Cardiac septum (tissue), 1 donor: Measurements from ENCODE around the gene NOTCH4. TPM values are rescaled to one million over a fixed set of nuclear protein-coding genes. Genes with fewer than 3 reads are reported as not detected.
"Not testable (repeated sequence)": the region's sequence is repeated elsewhere in the genome, so short reads cannot be mapped to it uniquely, and the experiment has no call there.

ENCODE experiments used
- DNase-seq: peaks from one replicate; pipeline ENCODE4 v3.0.0-alpha.2; 2020; ENCODE audit warnings: low spot score
- intact Hi-C: fragments of 100-400 bp; cut with DNase I; formaldehyde crosslinking; loops from one replicate; pipeline ENCODE4 v1.14.0; 2022
- total RNA-seq: library from RNA; stranded (reverse); fragmentation: NEBNext Ultra II Directional; extraction: Animal tissue kit (Norgen Biotek cat#: 25700); gene quantifications from one replicate; pipeline ENCODE4 v1.2.1, GENCODE V29; 2021
- donor health status: DM: no; HTN: no; CAD: no.

NOTCH4 gene
- total RNA-seq, 1 donor from 2014 or later = 31.2 TPM

DNA sequence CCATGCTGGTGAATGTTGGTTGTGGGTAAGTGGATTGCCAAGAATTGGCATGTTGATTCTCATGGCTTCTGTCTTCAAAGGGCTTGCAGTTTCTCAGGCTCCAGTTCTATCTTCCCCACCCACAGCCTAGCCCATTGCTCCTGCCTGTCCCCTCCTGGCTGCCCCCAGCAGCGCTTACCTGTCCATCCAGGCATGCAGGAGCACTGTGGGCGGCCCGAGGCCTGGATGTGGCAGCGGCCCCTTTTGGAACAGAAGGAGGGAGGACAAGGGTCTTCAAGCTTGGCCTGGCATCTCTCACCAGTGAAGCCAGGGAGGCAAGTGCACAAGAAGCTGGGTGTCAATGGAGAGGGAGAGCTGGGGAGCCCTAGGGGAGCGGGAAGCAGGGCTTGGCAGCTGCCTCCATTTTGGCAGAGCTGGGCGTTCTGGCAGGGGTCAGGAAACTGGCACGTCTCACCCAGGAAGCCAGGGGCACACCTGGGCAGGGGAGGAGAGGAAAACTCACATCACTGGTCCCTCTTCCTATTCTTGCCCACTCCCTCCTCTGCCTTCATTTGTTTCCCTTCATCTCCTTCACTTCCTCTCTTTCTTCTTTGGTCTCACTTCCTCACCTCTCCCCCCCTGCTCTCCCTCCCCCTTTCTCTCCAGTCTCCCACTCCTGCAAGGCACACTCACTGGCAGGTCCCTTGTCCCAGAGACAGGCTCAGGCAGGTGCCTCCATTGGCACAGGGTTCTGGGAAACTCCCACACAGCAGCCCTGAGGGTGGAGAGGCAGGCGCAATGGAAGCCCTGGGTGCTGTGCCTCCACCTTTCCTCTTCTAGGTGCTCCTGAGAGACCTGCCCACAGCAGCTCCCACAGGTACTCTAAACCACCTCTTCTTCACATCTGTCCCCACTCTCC is 1.3 kb downstream of the NOTCH4 start:
- no peak for DNase-seq
- intact Hi-C loops = no loop called here

DNA sequence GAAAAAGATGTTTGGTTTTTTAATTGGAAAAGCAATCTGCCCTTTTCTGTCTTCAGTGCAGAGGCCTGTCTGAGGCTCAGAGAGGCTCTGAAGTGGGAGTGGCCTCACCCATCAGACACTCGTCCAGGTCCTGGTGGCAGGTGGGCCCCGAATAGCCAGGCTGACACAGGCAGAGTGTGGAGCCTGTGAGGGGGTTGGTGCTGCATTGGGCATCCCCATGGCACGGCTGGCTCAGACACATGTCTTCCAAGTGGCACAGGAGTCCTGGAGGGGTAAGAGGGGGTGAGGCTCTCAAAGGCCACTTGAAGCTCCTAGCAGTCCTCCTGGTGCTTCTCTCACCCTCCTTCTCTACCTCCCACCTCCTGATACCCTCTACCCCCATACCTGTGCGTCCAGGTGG is 3.8 kb downstream of the NOTCH4 start:
- intact Hi-C loops = no loop called here
- DNase-seq = no peak

DNA sequence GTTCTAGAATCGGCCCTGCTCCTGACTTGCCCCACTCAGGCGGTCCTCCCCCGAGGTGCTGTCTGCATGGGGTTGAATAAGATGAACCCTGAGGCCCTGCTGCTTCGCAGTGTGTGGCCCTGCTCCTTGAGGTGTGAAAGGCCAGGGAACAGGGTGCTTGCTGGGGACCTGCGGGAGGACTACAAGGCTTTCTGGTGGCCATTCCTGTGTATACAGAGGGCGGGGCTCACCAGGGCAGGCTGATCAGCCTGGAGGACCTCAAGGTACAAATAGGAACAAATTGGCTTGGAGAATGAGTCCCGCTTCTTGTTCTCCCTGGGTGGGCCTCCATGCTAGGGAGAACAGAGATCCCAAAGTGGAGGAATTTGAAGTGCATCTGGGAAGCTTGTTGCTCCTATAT is 5.7 kb downstream of the NOTCH4 start:
- DNase-seq = no peak
- intact Hi-C loops = no loop called here

DNA sequence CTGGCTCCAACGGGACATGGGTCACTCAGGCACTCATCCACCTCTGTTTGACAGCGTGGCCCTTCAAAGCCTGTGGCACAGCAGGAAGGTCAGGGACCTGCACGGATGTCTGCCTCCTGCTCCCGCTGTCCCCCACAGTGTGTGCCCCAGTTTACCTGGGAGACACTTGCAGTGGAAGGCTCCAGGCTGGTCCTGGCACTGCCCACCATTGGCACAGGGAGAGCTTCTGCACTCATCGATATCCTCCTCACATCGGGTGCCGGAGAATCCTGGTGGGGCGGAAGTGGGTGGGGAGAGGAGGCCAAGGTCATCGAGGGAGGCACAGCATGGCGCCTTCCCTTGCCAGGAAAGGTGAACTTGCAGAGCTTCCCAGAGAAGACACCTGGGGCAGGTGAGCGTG is 6.9 kb downstream of the NOTCH4 start:
- intact Hi-C loops = no loop called here
- DNase-seq = no peak

DNA sequence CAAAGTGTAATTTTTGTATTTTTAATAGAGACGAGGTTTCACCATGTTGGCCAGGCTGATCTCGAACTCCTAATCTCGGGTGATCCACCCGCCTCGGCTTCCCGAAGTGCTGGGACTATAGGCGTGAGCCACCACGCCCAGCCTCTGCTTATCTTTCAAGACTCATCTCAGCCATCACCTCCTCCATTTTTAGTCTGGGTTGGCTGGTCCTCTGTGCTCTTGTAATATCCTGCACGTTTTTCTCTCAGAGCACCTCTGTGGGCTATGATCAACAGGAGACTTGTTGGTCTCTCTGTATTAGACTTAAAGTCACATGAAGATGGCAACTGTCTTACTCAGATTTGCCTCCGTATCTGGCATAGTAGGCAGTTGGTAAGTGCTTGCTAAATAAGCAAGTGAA is 7.6 kb downstream of the NOTCH4 start:
- DNase-seq = no peak
- intact Hi-C loops = no loop called here

DNA sequence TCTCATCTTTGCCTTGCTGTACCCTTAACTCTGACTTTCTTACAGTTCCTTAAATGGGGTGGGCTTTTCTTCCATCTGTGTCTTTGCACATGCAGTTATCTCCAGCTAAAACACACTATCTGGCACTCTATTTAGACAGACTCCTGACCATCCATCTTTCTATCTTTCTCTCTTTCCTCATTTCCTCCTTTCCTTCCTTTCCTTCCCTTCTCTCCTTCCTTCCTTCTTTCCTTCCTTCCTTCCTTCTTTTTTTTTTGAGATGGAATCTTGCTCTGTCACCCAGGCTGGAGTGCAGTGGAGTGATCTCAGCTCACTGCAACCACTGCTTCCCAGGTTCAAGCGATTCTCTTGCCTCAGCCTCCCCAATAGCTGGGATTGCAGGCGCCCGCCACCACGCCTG is 8.2 kb downstream of the NOTCH4 start:
- intact Hi-C loops = no loop called here
- no peak for DNase-seq

DNA sequence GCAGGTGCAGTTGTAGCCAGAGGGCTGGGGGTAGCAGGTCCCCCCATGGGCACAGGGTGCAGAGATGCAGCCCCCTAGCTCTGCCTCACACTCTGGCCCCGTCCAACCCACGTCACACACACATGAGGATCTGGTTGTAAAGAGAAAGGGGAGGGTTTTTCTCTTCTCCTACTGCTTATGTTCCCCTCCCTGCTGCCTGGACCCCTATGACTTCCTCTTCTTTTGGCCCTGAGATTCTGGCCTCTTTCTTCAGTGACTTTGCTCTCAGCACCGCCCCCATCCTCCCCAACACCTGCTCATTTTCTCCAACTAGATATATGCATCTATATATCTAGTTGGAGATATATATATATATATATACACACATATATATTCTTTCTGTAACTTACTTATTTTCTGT is 9.7 kb downstream of the NOTCH4 start:
- intact Hi-C loops = no loop called here
- DNase-seq = no peak

DNA sequence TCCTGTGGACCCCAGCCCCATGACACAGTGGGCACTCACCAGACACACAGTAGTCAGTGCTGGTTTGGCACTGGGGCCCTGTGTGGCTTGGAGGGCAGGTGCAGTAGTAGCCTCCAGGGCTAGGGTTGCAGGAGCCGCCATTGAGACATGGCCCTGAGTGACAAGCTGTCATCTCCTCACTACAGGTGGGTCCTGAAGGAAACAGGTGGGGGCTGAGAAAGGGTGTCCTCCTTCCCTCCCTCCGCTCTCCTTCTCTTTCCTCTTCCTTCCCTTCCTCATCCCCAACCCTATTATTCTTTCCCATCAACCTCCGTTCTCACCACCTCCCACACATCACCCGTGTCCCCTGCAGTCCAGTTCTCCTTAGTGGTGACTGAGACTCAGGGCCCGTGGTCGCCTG is 10.2 kb downstream of the NOTCH4 start:
- no peak for DNase-seq

DNA sequence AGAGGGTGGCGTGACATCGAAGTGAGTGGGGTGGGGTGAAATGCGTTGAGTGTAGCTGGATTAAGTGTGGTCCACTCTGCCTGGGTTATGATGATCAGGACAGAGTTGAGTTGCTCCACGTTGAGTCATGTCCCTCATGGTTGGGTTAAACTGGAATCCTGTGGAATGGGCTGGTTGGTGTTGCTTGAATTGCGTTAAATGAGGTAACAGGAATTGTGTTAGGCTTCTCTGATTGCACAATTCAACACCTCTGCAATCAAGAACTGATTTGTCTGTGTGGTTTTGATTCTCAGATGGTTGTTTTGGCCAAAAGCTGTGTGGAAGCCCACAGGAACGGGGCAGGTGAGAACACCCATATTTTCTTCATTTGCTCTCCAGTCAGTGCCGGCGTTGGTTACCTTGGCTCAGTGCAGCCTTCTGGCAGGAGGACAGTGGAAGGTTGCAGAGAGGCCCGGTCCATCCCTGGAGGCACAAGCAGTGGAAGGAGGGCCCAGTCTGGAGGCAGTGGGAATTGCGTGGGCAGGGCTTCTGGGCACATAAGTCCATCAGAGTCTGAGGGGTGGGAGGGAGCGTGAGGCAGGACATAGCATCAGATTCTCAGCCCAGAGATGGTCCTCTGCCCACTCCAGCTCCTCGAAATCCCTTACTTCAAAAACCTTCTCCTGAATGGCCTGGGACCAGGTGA is 11.6 kb downstream of the NOTCH4 start:
- intact Hi-C loops = no loop called here

More for the DNA sequence above, 10.2 kb downstream of the NOTCH4 start:
- intact Hi-C loops = no loop called here

DNA sequence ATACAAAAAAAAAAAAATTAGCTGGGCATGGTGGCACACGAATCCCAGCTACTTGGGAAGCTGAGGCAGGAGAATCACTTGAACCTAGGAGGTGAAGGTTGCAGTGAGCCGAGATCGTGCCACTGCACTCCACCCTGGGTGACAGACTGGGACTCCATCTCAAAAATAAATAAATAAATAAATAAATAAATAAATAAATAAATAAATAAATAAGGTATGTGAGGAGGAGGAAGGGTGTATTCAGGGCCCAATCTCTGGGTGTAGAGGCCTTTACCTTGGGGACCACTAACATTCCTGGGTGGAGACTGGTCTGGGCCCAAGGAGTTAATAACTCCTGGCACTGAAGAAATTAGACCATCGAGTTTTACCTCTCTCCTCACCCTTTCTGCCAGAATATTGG is 12.4 kb downstream of the NOTCH4 start:
- intact Hi-C loops, DNase-seq: not testable (repeated sequence)

More for the DNA sequence above, 11.6 kb downstream of the NOTCH4 start:
- DNase-seq = peak; percentile 53

DNA sequence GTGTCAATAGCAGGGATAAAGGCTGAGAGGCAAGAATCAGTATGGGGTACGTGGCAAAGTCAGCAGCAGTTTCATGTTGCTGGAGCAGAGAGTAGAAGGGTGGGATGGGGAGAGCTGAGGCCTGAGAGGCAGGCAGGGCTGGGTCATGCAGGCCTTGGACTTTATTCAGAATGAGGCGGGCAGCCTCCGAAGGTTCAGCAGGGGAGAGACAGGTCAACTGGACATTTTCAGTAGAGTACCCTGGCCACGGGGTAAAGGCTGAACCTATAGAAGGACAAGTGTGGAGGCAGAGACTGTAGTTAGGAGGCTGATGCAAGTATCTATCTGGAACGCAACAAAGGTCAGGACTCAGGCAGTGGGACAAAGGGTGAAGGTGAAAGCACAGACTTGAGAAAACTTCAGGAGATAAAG is 13.7 kb downstream of the NOTCH4 start:
- intact Hi-C loops = no loop called here

DNA sequence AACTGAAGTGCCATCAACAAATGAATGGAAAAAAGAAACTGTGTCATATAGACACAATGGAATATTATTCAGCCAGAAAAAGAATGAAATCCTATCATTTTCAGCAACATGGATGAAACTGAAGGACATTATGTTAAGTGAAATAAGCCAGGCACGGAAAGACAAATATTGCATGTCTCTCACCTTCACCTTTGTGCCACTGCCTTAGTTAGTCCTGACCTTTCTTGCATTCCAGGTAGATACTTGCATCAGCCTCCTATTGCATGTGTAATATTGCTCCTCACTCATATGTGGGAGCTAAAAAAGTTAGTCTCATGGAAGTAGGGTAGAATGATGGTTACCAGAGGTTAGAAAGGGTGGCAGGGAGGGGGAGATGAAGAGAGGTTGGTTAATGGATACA is 14.9 kb downstream of the NOTCH4 start:
- no peak for DNase-seq
- intact Hi-C loops = no loop called here

More for the DNA sequence above, 13.7 kb downstream of the NOTCH4 start:
- peak; percentile 51 for DNase-seq

DNA sequence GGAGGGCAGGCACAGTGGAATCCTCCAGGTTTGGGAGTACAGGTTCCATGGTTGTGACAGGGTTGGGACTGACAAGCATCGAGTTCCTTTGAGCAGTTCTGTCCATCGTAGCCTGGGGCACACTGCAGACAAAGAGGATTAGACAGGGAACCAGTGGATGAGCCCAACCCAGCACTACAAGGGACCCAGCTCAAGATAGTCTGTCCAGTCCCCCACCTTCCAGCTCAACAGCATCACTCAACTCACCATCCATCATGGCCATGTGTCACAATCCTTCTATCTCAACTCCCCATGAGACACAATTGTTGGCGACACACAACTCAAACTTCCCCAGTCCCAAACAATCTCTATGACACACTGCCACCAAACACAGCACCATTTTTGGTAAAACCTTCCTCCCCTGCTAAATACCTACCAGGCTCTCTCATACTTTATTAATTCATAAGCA is 19.6 kb downstream of the NOTCH4 start:
- DNase-seq = peak; percentile 71
- intact Hi-C loops = no loop called here

DNA sequence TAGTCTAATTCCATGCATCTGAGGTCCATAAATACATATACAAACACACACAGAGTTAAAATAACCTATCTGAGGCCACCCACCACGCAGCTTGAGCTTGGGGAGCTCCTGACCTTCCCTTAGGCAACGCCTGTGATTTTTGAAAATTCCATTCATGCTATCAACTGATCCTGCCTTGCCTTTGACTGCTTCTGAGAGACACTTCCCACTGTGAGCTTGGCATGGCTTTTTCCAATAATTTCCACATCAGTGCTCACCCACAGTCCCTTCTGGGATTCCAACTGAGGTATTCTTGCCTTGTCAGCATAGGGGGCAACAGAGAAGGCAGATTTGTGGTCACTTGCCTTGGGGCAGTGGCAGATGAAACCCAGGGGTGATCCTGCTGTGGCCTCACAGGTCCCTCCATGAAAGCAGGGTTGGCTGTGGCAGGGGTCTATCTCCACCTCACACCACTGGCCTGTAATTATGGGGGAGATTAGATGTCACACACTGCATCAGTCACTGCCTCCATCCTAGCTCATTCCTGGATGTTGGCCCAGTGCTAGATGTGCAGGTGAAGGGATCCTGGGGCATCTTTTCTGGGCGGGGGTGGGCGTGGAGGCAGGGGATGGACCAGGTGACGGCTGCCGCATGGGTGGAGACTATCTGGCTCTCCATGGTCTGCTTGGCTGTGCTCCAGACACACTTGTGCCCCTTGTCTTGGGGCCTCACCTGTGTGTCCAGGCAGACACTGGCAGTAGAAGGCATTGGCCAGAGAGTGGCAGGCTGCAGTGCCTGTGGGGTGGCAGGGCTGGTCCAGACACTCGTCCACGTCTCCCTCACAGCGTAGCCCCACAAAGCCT is 20.2 kb downstream of the NOTCH4 start:
- DNase-seq = peak; percentile 43
- intact Hi-C loops = no loop called here

DNA sequence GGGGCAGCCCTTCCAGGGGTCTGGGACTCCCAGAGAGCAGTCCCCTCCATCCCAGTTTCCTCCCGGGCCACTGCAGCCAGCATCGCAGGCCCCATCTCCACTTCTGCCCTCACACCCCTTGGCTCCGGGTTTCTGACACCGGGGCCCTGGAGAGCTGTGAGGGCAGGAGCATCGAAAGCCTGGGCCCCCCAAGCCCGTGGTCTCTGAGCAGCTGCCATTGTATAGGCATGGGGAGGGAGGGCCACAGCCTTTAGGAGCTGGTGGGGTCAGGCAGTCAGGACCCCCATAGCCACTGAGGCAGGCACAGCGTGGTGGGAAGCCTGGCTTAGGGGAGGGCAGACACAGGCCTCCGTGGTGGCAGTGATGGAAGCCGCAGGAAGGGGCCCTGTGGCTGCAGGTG is 21.7 kb downstream of the NOTCH4 start:
- intact Hi-C loops = no loop called here
- peak; percentile 47 for DNase-seq

DNA sequence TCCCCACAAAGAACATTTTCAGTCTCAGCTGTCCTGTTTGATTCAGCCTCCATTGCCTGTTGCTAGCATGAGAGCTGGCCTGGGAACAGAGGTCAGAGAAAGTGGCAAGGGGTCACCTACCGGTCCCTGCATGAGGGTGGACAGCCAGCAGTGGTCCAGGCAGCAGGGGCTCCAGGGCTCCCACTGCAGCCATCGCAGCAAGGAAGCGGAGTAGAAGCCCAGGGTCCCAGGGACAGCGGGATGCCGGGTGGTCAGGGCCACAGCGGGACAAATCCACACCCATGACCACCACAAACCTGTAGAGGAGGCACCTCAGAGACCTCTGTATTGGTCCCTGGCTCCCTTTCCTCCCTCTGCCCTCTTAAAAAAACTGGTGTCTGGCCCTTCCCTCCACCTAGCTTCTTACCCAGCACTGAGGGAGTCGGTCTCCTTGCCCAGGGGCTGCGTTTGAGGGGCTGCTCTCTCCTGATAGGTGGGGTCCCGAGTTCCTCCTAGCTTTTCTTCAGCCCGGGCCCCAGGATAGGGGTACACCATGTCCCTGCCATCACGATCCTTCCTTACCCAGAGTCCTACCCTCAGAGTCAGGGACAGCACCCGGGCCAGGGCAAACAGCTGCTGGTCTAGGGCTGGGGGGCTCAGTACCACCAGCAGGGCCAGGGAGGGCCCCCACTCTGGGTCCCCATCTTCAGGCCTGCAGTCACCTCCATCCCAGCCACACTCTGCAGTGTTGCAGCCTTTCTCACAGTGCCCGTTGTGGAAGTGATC is 23.0 kb downstream of the NOTCH4 start:
- peak; percentile 39 for DNase-seq
- intact Hi-C loops = no loop called here

DNA sequence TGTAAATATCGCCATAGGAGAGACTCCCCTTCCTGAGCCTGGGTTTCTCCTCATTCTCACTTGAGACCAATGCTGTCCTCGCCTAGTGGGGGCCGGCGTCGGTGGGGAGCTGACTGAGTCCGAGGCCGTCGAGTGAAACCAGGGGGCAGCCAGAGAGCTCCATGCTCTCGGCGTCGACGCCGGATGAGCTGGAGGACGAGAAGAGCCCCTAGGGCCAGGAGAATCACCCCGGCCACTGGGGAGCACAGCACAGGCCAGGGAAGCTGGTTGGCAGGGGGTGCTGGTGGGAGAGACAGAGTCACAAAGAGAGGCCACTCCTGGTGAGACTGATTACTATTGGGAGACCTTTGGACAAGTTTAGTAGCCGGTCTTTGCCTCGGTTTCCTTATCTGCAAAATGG is 25.0 kb downstream of the NOTCH4 start:
- intact Hi-C loops = loop anchor here (5.0 kb wide), 1 partner anchor 58 kb away; no protein-coding TSS in a partner anchor
- DNase-seq = peak; percentile 51

DNA sequence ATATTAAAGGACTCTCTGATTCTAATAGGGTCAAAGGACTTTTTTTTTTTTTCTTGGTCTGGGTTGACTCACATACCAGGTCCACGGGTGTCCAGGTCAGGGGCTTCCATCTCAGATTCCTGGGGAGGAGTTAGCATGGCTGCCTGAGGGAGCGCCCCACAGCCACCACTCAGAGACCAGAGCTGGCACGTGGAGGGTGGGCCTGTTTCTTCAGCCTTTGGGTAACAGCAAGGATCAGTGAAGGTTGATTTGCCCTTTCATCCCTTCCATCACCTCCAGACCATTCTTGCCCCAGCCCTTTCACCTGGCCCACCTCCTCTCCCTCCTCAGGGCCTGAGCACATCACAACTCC is 25.5 kb downstream of the NOTCH4 start:
- DNase-seq = peak; percentile 38
- intact Hi-C loops = loop anchor here (5.0 kb wide), 1 partner anchor 59 kb away; no protein-coding TSS in a partner anchor
